GM19438 (cell line): Measurements from ENCODE around the gene PBX3.
A peak's percentile ranks its signal among the peaks of the same experiment; 100 is the strongest.

Experiments used
- ATAC-seq: cut with Tn5 transposase; IDR thresholded peaks from one replicate; pipeline ENCODE4 v1.9.1; 2021; ENCODE audit warnings: low read depth; ENCODE audit not compliant: unreplicated experiment

PBX3 gene

GRCh38 chr9:125747053-125747764 lies at the start of gene PBX3:
Gene PBX3, plus strand, starts transcription at chr9:125747373.
- ATAC-seq, result no peak

GRCh38 chr9:125699870-125700269 lies 47.3 kb upstream of the PBX3 start:
- no peak for ATAC-seq

- ATAC-seq, result peak; percentile 71
Observed at GRCh38 chr9:125700791-125701190, 46.4 kb upstream of the PBX3 start.

- ATAC-seq, result peak; percentile 50
Observed at GRCh38 chr9:125701351-125701750, 45.8 kb upstream of the PBX3 start.

GRCh38 chr9:125703662-125704061 lies 43.5 kb upstream of the PBX3 start:
- no peak for ATAC-seq

- no peak for ATAC-seq
Observed at GRCh38 chr9:125705893-125706292, 41.3 kb upstream of the PBX3 start.

GRCh38 chr9:125706651-125707471 lies 40.3 kb upstream of the PBX3 start, which contains the start of gene MAPKAP1:
Gene MAPKAP1, minus strand, starts transcription at chr9:125707208. Its CDS starts 34,634 bp downstream, at chr9:125672574.
- ATAC-seq, result peak; percentile 93

GRCh38 chr9:125707472-125707804 lies 39.7 kb upstream of the PBX3 start:
- no peak for ATAC-seq

- ATAC-seq, result no peak
Observed at GRCh38 chr9:125726456-125727132, 20.6 kb upstream of the PBX3 start.

- ATAC-seq, result no peak
Observed at GRCh38 chr9:125730168-125730567, 17.0 kb upstream of the PBX3 start.

- no peak for ATAC-seq
Observed at GRCh38 chr9:125732562-125732961, 14.6 kb upstream of the PBX3 start.

- ATAC-seq, result no peak
Observed at GRCh38 chr9:125739436-125739835, 7.7 kb upstream of the PBX3 start.

GRCh38 chr9:125742657-125743056 lies 4.5 kb upstream of the PBX3 start:
- no peak for ATAC-seq

- no peak for ATAC-seq
Observed at GRCh38 chr9:125743682-125744428, 3.3 kb upstream of the PBX3 start.

GRCh38 chr9:125744616-125745015 lies 2.6 kb upstream of the PBX3 start:
- no peak for ATAC-seq

- no peak for ATAC-seq
Observed at GRCh38 chr9:125745018-125745417, 2.2 kb upstream of the PBX3 start.

- no peak for ATAC-seq
Observed at GRCh38 chr9:125745682-125746016, 1.5 kb upstream of the PBX3 start.

GRCh38 chr9:125746017-125746773 lies 978 bp upstream of the PBX3 start:
- ATAC-seq, result peak; percentile 65

GRCh38 chr9:125746774-125747052 lies 460 bp upstream of the PBX3 start:
- ATAC-seq, result no peak

- no peak for ATAC-seq
Observed at GRCh38 chr9:125747765-125748445, 732 bp downstream of the PBX3 start.
